Endothelial cell of umbilical vein (primary cell): Measurements from ENCODE around the gene MBD5. TPM values are rescaled to one million over a fixed set of nuclear protein-coding genes. Genes with fewer than 3 reads are reported as not detected.

Experiments used
- BruUV-seq: library from RNA; stranded (reverse); fragments of 400-500 nt; replicated peaks from 2 replicates; lab custom pipeline; 2021; lab: Mats Ljungman, UMichigan
- CTCF ChIA-PET: fragments of 300-600, 350-600 bp; sonication (Branson Sonifier 250); formaldehyde crosslinking; loops from one replicate; lab custom pipeline; 2021; ENCODE audit warnings: antibody characterized with exemption, inconsistent platforms; lab: Charles Lee
- POLR2A ChIA-PET: fragments of 300-600, 350-600 bp; sonication (Branson Sonifier 250); formaldehyde crosslinking; loops from one replicate; lab custom pipeline; 2021; ENCODE audit warnings: antibody characterized with exemption, inconsistent platforms; lab: Charles Lee
- DNase-seq: peaks from one replicate; pipeline ENCODE4 v3.0.0-alpha.2; 2011; ENCODE audit warnings: low read depth, low spot score
- FAIRE-seq: peaks from 2 replicates; lab custom pipeline; 2011; peaks lifted over from hg19 to GRCh38; lab: Jason Lieb, UNC
- H2AFZ ChIP-seq: 2 replicates; pipeline ENCODE4 v1.6.0; 2012; ENCODE audit warnings: low read depth, low read length, control low read depth, inconsistent platforms
- H3K27ac ChIP-seq: 2 replicates; pipeline ENCODE4 v1.5.1; 2011; ENCODE audit warnings: low read depth, mild to moderate bottlenecking, control low read depth, low read length, moderate library complexity; ENCODE audit not compliant: insufficient read depth
- H3K27me3 ChIP-seq, 2 experiments: 2 replicates each; pipeline versions ENCODE4 v1.6.0 to v1.6.1; 2011; ENCODE audit warnings: low read length in 2 of 2, mixed read lengths in 1 of 2; ENCODE audit not compliant: control insufficient read depth in 2 of 2, insufficient read depth in 2 of 2
- H3K36me3 ChIP-seq, 2 experiments: 2 replicates in 1 of 2; 3 replicates in 1 of 2; pipeline ENCODE4 v1.5.1; 2011; ENCODE audit warnings: low read length in 2 of 2, mild to moderate bottlenecking in 1 of 2, moderate library complexity in 1 of 2; ENCODE audit not compliant: control insufficient read depth in 2 of 2, insufficient read depth in 2 of 2; ENCODE audit errors: extremely low read depth in 1 of 2
- H3K4me1 ChIP-seq: 3 replicates; pipeline ENCODE4 v1.5.1; 2011; ENCODE audit warnings: mild to moderate bottlenecking, low read length; ENCODE audit not compliant: control insufficient read depth, insufficient read depth; ENCODE audit errors: extremely low read depth
- H3K4me2 ChIP-seq: 2 replicates; pipeline ENCODE4 v1.6.1; 2011; ENCODE audit warnings: low read length, control low read depth, mixed read lengths; ENCODE audit not compliant: insufficient read depth
- H3K4me3 ChIP-seq, 3 experiments: fragments of 200-600 bp in 1 of 3; sonication (generic), shearing (Covaris generic) in 1 of 3; replicated peaks in 1 of 3; 2 replicates each; pipeline ENCODE4 v1.5.1; 2011 to 2016; ENCODE audit warnings: control low read depth in 3 of 3, low read length in 3 of 3, mild to moderate bottlenecking in 2 of 3, inconsistent platforms in 1 of 3, low read depth in 1 of 3, moderate library complexity in 1 of 3; ENCODE audit not compliant: insufficient read depth in 1 of 3
- H3K79me2 ChIP-seq: 2 replicates; pipeline ENCODE4 v1.6.0; 2012; ENCODE audit warnings: low read length, inconsistent platforms; ENCODE audit not compliant: control insufficient read depth, insufficient read depth
- H3K9ac ChIP-seq: replicated peaks from 2 replicates; pipeline ENCODE3; 2011; ENCODE audit warnings: low read length, control low read depth; ENCODE audit not compliant: insufficient read depth; ENCODE audit errors: extremely low read depth
- H3K9me1 ChIP-seq: replicated peaks from 3 replicates; pipeline ENCODE4 v1.6.0; 2011; ENCODE audit warnings: mild to moderate bottlenecking, low read length; ENCODE audit not compliant: control insufficient read depth, insufficient read depth; ENCODE audit errors: extremely low read depth
- H3K9me3 ChIP-seq: replicated peaks from 2 replicates; pipeline ENCODE4 v1.5.1; 2012; ENCODE audit warnings: low read length, inconsistent platforms; ENCODE audit not compliant: control insufficient read depth, insufficient read depth
- H4K20me1 ChIP-seq: replicated peaks from 2 replicates; pipeline ENCODE3; 2011; ENCODE audit warnings: mild to moderate bottlenecking, low read length; ENCODE audit not compliant: control insufficient read depth, insufficient read depth; ENCODE audit errors: extremely low read depth
- CTCF ChIP-seq, 2 donors: IDR thresholded peaks; 1 replicate in 1 of 2; 2 replicates in 1 of 2; pipeline ENCODE4 v1.5.1; 2011; ENCODE audit warnings: low read length in 2 of 2, mild to moderate bottlenecking in 2 of 2, moderate library complexity in 2 of 2, control low read depth in 1 of 2, inconsistent platforms in 1 of 2, low read depth in 1 of 2; ENCODE audit not compliant: insufficient read depth in 1 of 2; ENCODE audit errors: extremely low read depth in 1 of 2
- EZH2 ChIP-seq: IDR thresholded peaks from 2 replicates; pipeline ENCODE4 v1.6.1; 2012; ENCODE audit warnings: borderline replicate concordance, low read depth, mild to moderate bottlenecking, moderate library complexity, low read length, inconsistent platforms; ENCODE audit not compliant: severe bottlenecking
- FOS ChIP-seq: IDR thresholded peaks from 2 replicates; pipeline ENCODE4 v1.6.1; 2011; ENCODE audit warnings: mild to moderate bottlenecking, low read length, moderate library complexity, borderline replicate concordance; ENCODE audit not compliant: insufficient read depth
- GATA2 ChIP-seq: IDR thresholded peaks from 2 replicates; pipeline ENCODE4 v1.7.0; 2011; ENCODE audit warnings: low read depth, mild to moderate bottlenecking, moderate library complexity, mixed read lengths, low read length; ENCODE audit not compliant: insufficient read length, insufficient read depth
- JUN ChIP-seq: IDR thresholded peaks from 2 replicates; pipeline ENCODE4 v1.6.1; 2011; ENCODE audit warnings: borderline replicate concordance, low read depth; ENCODE audit not compliant: insufficient read length, insufficient read depth
- MAX ChIP-seq: IDR thresholded peaks from 2 replicates; pipeline ENCODE4 v1.6.1; 2011; ENCODE audit not compliant: insufficient read depth, insufficient read length
- MYC ChIP-seq: IDR thresholded peaks from one replicate; pipeline ENCODE4 v1.6.1; 2011; ENCODE audit warnings: mild to moderate bottlenecking, low read depth, low read length
- POLR2A ChIP-seq: IDR thresholded peaks from 2 replicates; pipeline ENCODE4 v1.6.1; 2012; ENCODE audit warnings: low read depth, mild to moderate bottlenecking, control low read depth, low read length
- POLR2AphosphoS5 ChIP-seq: IDR thresholded peaks from 2 replicates; pipeline ENCODE4 v1.6.1; 2012; ENCODE audit warnings: low read depth, mild to moderate bottlenecking, control low read depth, low read length, moderate library complexity; ENCODE audit not compliant: insufficient read depth
- dilution Hi-C: fragments of 300-500 bp; cut with MboI; formaldehyde crosslinking; loops from one replicate; pipeline ENCODE4 v1.15.0; 2019; ENCODE audit warnings: low sequenced_read_pairs; ENCODE audit not compliant: extremely low pct_ligation_motif_present
- intact Hi-C: fragments of 100-400 bp; cut with micrococcal nuclease; formaldehyde crosslinking; loops from one replicate; pipeline ENCODE4 v1.10.0; 2022
- polyA plus RNA-seq, 4 experiments: library from polyadenylated mRNA; depleted of rRNA in 3 of 4; stranded (reverse) in 3 of 4; unstranded in 1 of 4; fragments of >200 nt; gene quantifications; 2 replicates each; pipeline versions ENCODE4 v1.2.1 to v1.2.3, GENCODE V29; 2011 to 2012; ENCODE audit warnings: missing spikeins in 1 of 4
- total RNA-seq: library from RNA; stranded (reverse); gene quantifications from 2 replicates; pipeline ENCODE4 v1.2.3, GENCODE V29; 2021

The MBD5 gene
- total and polyA plus RNA-seq, 2 donors (not counting 3 experiments of a cell fraction or from before 2014, with no cell fraction given): 11.3 to 37.0 TPM

- no peaks in the 10 kb centered on the region for H3K27me3 ChIP-seq
- BruUV-seq: no TSS peak
- H4K20me1 ChIP-seq: no peaks in the 10 kb centered on the region
- no peak for DNase-seq
- no peak for FAIRE-seq
- no peak overlapping the region for H2AFZ ChIP-seq
- H3K27ac ChIP-seq: no peak overlapping the region
- dilution Hi-C loops (no loop called here), intact Hi-C loops (no loop called here)
- no peaks in the 10 kb centered on the region for H3K9me3 ChIP-seq
- H3K9ac ChIP-seq: no peak overlapping the region
- H3K79me2 ChIP-seq: no peaks in the 10 kb centered on the region
- ChIA-PET CTCF (interaction anchor here (1.1 to 1.3 kb wide), 2 partner anchors 12 to 207 kb away, joined by 3 read pairs; no protein-coding TSS in a partner anchor), POLR2A (no interaction called here)
- H3K4me1 ChIP-seq: peaks cover 5% of the 10 kb centered on the region
- no peaks in the 10 kb centered on the region for H3K36me3 ChIP-seq
- TF ChIP-seq POLR2A: no peak
- TF ChIP-seq GATA2: no peak
- no peak for TF ChIP-seq MYC
- TF ChIP-seq MAX: no peak
- no peak for TF ChIP-seq EZH2
- no peak for TF ChIP-seq FOS
- no peak for TF ChIP-seq JUN
- no peak for TF ChIP-seq CTCF (IDR thresholded peaks at IDR 0.05; ENCODE audit: extremely low read depth in 1 of 2, insufficient read depth in 1 of 2, low read depth in 1 of 2, low read length in 2 of 2)
- no peak for TF ChIP-seq POLR2AphosphoS5
- no peaks in the 10 kb centered on the region for H3K9me1 ChIP-seq
- no peak overlapping the region for H3K4me3 ChIP-seq
- H3K4me2 ChIP-seq: no peak overlapping the region
Measured at GRCh38 chr2:148302526-148302925, 281.6 kb downstream of the MBD5 start.
